ENCODE results near the gene GSN.
"Not testable (repeated sequence)": the region's sequence is repeated elsewhere in the genome, so short reads cannot be mapped to it uniquely, and the experiment has no call there.

GSN gene

DNA sequence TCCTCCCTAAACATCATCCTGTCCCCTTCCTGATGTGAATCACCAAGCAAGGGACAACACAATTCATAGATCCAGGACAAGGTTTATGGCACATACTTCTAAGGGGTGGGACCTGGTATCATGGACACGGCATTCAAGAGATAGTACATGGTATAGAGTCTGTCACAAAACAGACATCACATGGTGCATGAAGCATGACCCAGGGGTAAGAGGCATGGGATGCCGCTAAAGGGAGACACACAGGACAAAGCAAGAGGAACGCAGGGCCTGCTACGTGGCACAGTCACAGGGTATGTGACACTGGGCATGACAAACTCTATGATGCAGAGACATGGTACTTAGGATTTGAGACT, 20.7 kb downstream of the GSN start:
- H3K4me1 Mint-ChIP-seq = peaks cover 6% of the 10 kb centered on the region
- H3K36me3 Mint-ChIP-seq = peaks cover 4% of the 10 kb centered on the region
- H3K9me3 Mint-ChIP-seq = no peaks in the 10 kb centered on the region
- H3K27me3 Mint-ChIP-seq = no peaks in the 10 kb centered on the region
- H3K4me3 Mint-ChIP-seq = no peak overlapping the region
- no peak overlapping the region for H3K27ac Mint-ChIP-seq

DNA sequence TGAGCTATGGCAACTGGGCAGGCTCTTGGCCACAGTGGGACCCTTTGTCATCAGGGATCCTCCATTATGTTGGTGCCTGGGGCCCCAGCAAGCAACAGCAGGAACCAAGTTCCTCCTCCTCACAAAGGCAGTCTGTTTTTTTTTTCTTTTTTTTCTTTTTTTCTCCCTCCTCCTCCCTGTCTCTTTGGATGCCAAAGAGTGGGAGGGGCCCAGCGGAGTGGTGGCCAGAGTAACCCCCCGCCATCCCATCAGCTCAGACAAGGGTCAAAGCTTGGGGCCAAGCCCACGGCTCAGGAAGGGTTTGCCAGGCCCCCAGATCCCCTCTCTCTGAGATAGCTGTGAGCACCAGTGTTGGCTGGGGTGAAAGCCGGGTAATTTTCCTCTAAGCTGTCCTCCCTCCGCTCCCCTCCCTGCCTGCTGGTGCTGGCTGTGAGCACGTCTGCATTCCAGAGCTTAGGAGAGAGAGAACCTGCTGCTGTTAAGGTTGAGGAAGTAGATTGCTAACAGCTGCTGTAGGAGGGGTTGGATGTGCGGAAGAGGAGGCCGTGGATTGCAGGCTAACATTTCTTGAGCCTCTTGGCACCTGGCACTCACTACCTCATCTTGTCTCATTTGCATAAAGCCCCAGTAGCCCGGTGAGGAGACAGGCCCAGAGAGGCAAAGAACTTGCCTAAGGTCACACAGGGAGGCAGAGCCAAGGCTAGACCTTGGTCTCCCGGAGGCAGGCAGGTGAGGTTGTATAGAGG, 21.2 kb downstream of the GSN start:
- Mint-ChIP-seq H3K4me3 (no peak overlapping the region), H3K27me3 (no peaks in the 10 kb centered on the region), H3K27ac (no peak overlapping the region), H3K9me3 (no peaks in the 10 kb centered on the region), H3K4me1 (peaks cover 6% of the 10 kb centered on the region), H3K36me3 (peaks cover 3% of the 10 kb centered on the region)

DNA sequence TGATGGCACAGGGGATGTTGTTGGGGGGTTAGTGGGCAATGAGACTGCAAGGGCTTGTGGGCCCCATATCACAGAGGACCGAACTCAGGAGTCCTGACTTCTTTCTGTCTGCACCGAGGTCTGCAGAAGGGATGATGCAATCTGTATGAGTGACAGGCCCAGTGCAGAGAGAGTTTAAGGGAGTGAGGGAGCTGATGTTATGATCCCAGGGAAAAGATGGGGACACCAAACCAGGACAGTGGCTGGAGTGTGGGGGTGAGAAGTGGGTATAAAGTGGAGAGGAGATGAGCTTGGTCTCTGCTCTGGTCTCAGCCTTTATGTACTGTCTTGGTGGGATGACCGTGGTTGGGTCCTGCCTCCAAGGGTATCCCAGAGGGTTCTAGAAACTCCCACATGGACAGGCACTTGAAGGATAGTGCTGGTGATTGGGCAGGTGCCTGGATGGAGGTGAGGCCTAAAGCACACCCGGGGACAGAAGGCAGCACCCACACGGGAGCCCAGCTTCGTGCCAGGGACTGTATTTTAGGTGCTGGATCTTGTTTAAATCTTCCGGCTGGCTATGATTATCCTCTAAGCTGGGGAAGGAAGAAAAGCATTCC, 21.9 kb downstream of the GSN start:
- H3K27ac Mint-ChIP-seq = no peak overlapping the region
- H3K36me3 Mint-ChIP-seq = peaks cover 3% of the 10 kb centered on the region
- no peaks in the 10 kb centered on the region for H3K27me3 Mint-ChIP-seq
- no peaks in the 10 kb centered on the region for H3K9me3 Mint-ChIP-seq
- peaks cover 6% of the 10 kb centered on the region for H3K4me1 Mint-ChIP-seq
- H3K4me3 Mint-ChIP-seq = no peak overlapping the region

DNA sequence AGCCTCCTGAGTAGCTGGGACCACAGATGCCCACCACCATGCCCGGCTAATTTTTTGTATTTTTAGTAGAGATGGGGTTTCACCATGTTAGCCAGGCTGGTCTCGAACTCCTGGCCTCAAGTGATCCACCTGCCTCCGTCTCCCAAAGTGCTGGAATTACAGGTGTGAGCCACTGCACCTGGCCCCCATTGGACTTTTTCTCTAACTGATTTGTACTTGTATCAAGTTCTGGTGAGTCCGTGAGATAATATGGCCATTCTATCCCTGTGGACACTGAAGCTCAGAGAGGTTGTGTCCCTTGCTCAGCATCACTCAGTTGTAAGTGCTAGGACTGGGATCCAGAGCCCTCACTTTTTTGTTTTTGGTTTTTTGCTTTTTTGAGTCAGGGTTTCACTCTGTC, 23.6 kb downstream of the GSN start:
- H3K27me3 Mint-ChIP-seq, H3K36me3 Mint-ChIP-seq: not testable (repeated sequence)

DNA sequence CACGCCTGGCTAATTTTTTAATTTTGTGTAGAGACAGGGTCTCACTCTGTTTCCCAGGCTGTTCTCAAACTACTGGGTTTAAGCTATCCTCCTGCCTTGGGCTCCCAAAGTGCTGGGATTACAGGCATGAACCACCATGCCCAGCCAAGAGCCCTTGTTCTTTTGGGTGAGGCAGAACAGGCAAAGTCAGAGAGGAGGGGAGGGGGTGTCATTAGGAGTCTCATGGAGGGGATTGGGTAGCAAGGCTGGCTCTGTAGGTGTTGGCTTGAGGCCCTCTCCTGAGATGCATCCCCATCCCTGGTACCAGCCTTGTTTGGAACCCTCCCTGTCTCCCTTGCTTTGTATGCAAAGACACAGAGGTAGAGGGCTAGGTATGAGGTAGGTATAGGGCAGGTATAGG, 24.1 kb downstream of the GSN start:
- H3K4me3 Mint-ChIP-seq = no peak overlapping the region
- no peaks in the 10 kb centered on the region for H3K27me3 Mint-ChIP-seq
- H3K9me3 Mint-ChIP-seq = no peaks in the 10 kb centered on the region
- no peaks in the 10 kb centered on the region for H3K4me1 Mint-ChIP-seq
- no peaks in the 10 kb centered on the region for H3K36me3 Mint-ChIP-seq
- H3K27ac Mint-ChIP-seq = no peak overlapping the region

More for the DNA sequence above, 23.6 kb downstream of the GSN start:
- not testable (repeated sequence) for H3K9me3 Mint-ChIP-seq, H3K4me1 Mint-ChIP-seq, H3K4me3 Mint-ChIP-seq, H3K27ac Mint-ChIP-seq

DNA sequence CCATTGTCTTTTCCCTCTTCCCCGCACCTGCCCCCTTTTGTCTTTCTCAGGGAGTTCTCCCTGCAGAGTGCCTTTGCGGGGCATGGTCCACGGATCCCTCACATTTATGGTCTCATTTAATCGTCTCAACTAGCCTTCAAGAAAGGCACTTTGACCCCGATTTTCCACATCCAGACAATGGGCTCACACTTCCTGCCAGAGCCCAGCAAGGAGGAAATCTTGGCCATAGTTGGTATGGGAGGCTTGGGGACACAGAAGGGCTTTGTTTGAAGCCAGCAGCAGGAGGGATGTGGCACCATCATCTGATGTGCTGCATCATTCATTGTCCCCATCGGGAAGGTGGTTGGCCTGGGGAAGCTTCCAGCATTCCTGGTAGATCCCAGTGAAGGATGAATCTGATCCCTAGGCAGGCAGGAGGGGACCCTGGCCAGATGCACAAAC, 24.9 kb downstream of the GSN start:
- Mint-ChIP-seq H3K36me3 (no peaks in the 10 kb centered on the region), H3K27ac (no peak overlapping the region), H3K4me3 (no peak overlapping the region)

DNA sequence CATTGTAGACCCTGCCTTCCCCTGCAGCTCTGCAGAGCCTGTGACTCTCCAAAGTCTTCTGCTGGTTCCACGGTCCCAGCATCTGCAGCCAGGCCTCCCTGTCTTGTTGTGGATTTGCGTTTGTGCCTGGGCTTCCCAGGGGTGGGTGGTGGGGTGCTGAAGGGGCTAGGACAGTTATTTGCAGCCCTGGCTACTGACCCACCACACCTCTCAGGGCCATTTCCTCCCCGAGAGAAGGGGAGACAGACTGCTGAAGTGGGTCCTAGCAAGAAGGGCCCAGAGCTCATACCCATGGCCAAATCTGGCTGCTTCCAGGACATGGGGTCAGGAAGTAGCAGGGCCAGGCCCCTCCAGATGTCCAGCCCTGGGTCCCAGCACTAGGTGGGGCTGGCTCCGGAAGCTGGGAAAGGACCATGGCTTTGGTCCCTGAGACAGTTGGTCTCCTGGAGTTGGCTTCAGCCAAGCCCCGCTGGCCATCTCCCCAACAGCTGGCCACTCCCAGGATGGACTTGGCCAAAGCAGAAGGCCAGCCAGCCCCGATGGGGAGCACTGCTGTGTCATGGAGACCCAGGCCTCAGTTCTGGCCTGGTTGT, 26.3 kb downstream of the GSN start:
- Mint-ChIP-seq H3K36me3 (no peaks in the 10 kb centered on the region), H3K27me3 (peaks cover 4% of the 10 kb centered on the region), H3K4me3 (no peak overlapping the region), H3K27ac (no peak overlapping the region), H3K4me1 (peaks cover 10% of the 10 kb centered on the region), H3K9me3 (no peaks in the 10 kb centered on the region)

More for the DNA sequence above, 24.9 kb downstream of the GSN start:
- H3K4me1 Mint-ChIP-seq = no peaks in the 10 kb centered on the region
- no peaks in the 10 kb centered on the region for H3K27me3 Mint-ChIP-seq
- no peaks in the 10 kb centered on the region for H3K9me3 Mint-ChIP-seq

DNA sequence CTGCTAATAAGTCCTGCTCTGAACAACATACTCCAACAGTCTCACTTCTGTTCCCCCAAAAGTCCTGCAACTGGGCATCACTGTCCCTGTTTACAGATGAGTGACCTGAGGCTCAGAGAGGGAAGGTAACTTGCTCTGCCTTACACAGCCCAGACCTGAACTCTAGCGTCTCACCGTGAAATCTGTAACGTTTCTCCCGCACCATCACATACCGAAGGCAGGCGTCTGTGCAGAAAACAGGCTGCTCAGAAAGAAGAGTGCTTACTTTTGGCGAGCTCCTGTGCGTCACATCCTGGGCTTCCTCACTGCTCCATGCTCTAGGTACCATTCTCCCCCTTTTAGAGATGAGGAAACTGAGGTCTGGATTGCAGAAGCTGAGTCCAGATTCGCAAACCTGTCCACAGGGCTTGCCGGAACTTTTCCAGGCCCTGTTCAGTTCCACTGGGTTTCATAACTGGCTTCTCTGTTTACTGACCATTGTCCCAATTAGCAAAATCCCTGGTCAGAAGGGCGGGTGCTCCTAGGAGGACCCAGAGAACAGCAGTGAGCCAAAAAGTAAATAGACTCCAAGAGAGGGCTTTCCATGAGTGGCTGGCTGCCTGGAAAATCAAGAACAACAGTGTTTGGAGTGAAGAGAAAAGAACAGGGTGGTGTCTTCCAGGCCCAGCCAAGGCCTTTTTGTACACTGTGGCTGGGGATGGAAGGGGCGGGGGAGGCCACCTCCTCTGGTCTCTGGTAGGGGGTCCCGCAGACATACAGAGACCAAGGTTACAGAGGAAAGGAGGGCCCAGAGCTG, 27.1 kb downstream of the GSN start:
- Mint-ChIP-seq H3K9me3 (no peaks in the 10 kb centered on the region), H3K27me3 (peaks cover 5% of the 10 kb centered on the region), H3K27ac (no peak overlapping the region), H3K36me3 (no peaks in the 10 kb centered on the region), H3K4me3 (no peak overlapping the region), H3K4me1 (peaks cover 14% of the 10 kb centered on the region)

DNA sequence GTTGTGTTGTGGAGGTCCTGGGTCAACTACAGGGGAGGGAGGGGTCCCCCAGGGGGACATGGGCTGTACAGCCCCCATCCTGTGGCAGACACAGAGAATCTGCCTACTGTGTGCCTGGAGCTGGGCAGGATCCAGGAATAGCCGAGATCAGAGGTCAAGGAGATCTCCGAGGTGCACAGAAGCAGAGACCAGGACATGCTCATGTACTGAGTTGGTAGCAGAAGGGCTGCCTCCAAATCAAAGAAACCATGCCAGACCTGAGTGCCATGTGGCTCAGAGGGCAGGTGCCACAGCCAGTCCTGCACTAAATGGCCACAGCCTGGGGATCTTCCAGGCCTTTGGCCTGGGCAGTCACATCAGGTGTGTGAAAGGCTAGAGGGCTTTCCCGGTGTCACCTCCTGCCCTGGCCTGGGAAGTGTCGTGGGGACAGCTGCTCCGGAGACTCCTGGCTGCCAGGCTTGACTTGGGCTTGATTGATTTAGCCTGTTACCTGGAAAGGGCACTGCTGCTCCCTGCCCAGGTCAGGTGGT, 27.8 kb downstream of the GSN start:
- Mint-ChIP-seq H3K36me3 (no peaks in the 10 kb centered on the region), H3K27me3 (peaks cover 8% of the 10 kb centered on the region), H3K4me3 (no peak overlapping the region), H3K27ac (no peak overlapping the region), H3K4me1 (peaks cover 20% of the 10 kb centered on the region), H3K9me3 (no peaks in the 10 kb centered on the region)

DNA sequence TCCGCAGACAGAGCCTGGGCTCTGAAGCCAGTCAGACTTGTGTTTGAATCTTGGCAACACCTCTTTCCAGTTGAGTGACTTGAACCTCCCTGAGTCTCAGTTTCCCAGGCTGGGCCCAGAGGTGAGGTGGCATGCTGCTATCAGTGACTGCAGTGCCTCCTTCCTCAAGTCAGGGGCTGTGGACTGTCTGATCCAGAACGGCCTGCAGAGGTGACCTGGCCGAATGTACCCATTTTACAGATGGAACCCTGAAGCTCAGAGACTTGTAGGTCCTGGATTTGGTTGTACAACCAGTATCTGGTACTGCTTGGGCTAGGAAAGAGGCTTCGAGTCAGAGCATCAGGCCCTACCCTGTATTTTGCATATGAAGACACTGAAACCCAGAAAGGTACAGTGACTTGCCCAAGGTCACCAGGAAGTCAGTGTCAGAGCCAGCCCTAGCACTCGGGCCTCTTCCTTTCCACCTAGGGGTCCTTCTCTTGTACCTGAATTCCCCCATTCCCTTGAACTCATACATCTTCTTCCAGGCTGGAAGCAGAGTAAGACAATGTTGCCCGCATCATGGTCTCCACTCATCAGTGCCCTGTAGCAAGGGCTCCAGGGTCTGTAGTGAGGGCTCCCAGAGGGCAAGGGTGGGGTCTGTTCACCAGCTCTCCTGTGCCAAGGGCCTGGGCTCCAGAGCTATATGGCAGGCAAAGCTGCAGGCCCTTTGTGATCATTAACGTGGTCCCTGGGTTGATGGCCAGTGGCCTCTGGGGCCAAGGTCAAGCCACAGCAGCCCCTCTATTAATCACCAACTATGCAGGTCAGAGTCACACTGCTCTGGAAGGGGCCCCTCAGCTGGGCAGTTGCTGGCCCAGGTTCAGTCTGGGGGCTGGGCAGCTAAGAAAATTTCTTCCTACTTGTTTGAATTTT, 28.5 kb downstream of the GSN start:
- peaks cover 20% of the 10 kb centered on the region for H3K4me1 Mint-ChIP-seq
- no peaks in the 10 kb centered on the region for H3K9me3 Mint-ChIP-seq
- H3K4me3 Mint-ChIP-seq = no peak overlapping the region
- no peaks in the 10 kb centered on the region for H3K36me3 Mint-ChIP-seq
- peaks cover 8% of the 10 kb centered on the region for H3K27me3 Mint-ChIP-seq
- H3K27ac Mint-ChIP-seq = no peak overlapping the region

DNA sequence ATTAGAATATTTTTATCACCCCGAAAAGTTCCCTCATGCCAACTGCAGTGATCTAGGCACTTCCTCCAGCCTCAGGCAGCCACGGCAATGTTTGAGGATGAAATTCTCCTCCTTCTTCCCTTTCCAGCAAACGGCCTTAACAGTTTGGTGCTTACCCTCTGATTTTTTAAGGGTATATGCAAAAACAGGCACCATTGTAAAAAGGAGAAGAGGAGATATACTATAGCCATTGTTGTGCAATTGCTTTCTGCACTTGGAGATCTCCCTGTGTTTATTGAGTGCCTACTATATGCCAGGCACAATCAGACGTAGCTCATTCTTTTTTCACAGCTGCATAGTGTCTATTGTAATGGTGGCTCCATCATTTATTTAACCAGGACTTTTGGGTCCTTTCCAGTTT, 29.4 kb downstream of the GSN start:
- no peaks in the 10 kb centered on the region for H3K9me3 Mint-ChIP-seq
- peaks cover 20% of the 10 kb centered on the region for H3K4me1 Mint-ChIP-seq
- no peak overlapping the region for H3K27ac Mint-ChIP-seq
- H3K27me3 Mint-ChIP-seq = peaks cover 8% of the 10 kb centered on the region
- H3K36me3 Mint-ChIP-seq = no peaks in the 10 kb centered on the region
- no peak overlapping the region for H3K4me3 Mint-ChIP-seq

DNA sequence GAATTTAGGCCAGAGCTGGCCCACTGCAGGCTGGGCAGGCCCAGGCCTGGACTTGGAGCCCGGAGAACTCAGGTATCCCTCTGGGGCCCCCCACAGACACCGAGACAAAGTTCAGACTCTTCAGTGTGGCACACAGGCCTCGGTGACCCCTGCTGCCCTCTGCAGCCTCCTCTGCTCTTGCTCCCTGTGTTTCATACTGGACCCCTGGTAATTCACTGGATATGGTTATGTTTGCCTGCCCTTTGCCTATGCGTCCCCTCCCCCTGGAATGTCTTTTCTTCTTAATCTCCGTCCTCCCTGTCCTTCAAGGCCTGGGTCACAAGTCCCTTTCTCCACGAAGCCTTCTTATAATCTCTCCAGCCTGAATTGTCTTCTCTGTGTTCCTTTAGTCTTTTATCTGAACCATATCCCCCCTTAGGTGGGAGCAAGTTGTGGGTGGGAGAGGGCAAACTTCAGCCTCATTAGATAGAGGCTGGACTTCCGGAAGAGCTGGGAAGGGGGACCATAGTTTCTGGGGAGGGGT, 30.1 kb downstream of the GSN start:
- H3K4me3 Mint-ChIP-seq = no peak overlapping the region
- peaks cover 20% of the 10 kb centered on the region for H3K4me1 Mint-ChIP-seq
- no peaks in the 10 kb centered on the region for H3K36me3 Mint-ChIP-seq
- H3K9me3 Mint-ChIP-seq = no peaks in the 10 kb centered on the region
- no peak overlapping the region for H3K27ac Mint-ChIP-seq
- H3K27me3 Mint-ChIP-seq = peaks cover 8% of the 10 kb centered on the region

DNA sequence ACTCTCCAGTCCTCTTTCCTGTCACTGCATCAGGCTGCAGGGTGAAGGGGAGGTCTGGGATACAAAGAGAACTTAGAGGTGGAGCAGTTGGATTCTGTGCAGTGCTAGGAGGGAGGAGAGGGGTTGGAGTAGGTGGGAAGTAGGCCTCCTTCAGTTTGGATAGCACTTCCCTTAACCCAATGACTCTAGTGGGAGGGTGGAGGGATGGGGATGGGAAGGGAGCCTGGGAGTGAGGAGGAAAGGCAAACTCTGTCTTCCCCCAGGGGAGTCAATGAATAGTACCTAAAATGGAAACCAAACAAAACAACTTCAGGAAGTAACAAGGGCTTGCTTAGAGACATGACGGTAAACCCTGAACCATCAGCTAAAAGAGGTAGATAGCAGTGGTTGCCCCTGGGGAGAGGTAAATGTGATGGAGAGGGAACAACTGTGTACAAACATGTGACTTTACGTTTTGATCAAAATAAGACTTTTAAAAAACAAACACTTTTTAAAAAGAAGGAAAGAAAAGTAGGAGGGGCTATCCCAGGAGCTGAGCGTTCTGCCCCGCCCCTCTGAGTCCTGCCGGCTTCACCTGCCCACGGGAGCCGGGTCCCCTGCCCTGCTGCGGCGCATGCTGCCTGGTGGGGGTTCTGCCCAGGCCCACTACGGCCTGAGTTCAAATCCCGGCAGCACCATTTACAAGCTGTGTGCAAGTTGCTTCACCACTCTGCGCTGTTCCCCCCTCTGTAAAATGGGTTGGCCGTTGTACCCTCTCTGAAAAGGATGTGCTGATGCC, 30.9 kb downstream of the GSN start:
- no peaks in the 10 kb centered on the region for H3K9me3 Mint-ChIP-seq
- no peak overlapping the region for H3K27ac Mint-ChIP-seq
- H3K4me3 Mint-ChIP-seq = peak overlapping the region; percentile 79
- H3K36me3 Mint-ChIP-seq = no peaks in the 10 kb centered on the region
- H3K27me3 Mint-ChIP-seq = peaks cover 8% of the 10 kb centered on the region
- H3K4me1 Mint-ChIP-seq = peaks cover 20% of the 10 kb centered on the region
